Measurements from ENCODE around the gene SNX18. TPM values are rescaled to one million over a fixed set of nuclear protein-coding genes. Genes with fewer than 3 reads are reported as not detected.

Gene SNX18, protein sequence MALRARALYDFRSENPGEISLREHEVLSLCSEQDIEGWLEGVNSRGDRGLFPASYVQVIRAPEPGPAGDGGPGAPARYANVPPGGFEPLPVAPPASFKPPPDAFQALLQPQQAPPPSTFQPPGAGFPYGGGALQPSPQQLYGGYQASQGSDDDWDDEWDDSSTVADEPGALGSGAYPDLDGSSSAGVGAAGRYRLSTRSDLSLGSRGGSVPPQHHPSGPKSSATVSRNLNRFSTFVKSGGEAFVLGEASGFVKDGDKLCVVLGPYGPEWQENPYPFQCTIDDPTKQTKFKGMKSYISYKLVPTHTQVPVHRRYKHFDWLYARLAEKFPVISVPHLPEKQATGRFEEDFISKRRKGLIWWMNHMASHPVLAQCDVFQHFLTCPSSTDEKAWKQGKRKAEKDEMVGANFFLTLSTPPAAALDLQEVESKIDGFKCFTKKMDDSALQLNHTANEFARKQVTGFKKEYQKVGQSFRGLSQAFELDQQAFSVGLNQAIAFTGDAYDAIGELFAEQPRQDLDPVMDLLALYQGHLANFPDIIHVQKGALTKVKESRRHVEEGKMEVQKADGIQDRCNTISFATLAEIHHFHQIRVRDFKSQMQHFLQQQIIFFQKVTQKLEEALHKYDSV
- total RNA-seq (2014; rRNA removed; shearing (Covaris generic)) = 9.9 and 14.6 TPM in 2 replicates
- total RNA-seq (2022) = 6.3 and 7.7 TPM in 2 replicates
- Bru-seq, nascent RNA = percentile 51 among the genes with signal in this experiment
- BruChase-seq, experiment 1, labeled RNA remaining after a 6-hour chase = percentile 52 among the genes with signal in this experiment
- percentile 58 among the genes with signal in this experiment for BruChase-seq, experiment 2, labeled RNA remaining after a 2-hour chase
- long read RNA-seq, full-length matches to known transcripts = 1 of 2 reads
- long read RNA-seq, partial matches to known transcripts = 0 of 2 reads
- long read RNA-seq, other reads (novel, unspliced or antisense) = 1 of 2 reads

DNA sequence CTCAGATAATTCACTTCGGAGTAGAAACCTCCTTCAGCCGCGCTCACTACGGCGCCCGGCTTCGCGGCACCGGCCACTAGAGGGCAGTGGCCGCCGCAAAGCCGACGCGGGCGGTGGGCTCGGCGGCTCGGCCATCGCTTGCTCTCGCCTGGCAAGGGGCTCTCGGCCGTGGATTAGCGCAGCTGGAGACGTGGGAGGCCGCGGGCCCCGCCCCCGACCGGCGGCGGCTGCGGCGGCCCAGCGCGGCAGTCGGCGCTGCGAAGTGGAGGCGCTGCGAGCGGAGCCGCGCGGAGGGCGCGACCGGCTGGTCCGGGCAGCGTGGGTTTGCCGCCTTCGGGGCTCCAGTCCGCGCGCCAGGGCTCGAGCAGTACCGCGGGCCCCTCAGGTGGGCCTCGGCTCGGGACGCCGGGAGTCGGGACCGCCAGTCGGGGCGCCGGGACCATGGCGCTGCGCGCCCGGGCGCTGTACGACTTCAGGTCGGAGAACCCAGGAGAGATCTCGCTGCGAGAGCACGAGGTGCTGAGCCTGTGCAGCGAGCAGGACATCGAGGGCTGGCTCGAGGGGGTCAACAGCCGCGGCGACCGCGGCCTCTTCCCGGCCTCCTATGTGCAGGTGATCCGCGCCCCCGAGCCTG, at the start of gene SNX18:
SNX18 (plus strand) TSS at position 248 of the 634 bp plus-strand sequence; CDS start at position 442, 194 bp downstream.
- POLR2A ChIA-PET = interaction anchor here (0.9 to 1.4 kb wide), 2 partner anchors 131 to 327 kb away, joined by 3 to 4 read pairs; no protein-coding TSS in a partner anchor
- no TSS peak for BruUV-seq (replicated peaks)
- intact Hi-C loops (cut with micrococcal nuclease; ENCODE audit: unreplicated experiment) = loop anchor here (1.0 to 10.0 kb wide), 6 partner anchors 129 to 627 kb away; no protein-coding TSS in a partner anchor
- DNase-seq (ENCODE audit: low spot score) = peak; percentile 95
- Histone ChIP-seq H3K9me3 (ENCODE audit: low read length) (no peaks in the 10 kb centered on the region), H3K4me1 (ENCODE audit: insufficient read depth, low read length, poor library complexity, severe bottlenecking) (peaks cover 43% of the 10 kb centered on the region), H3K4me2 (ENCODE audit: low read length) (peak within 1 kb of the TSS; percentile 75), H2AFZ (ENCODE audit: low read length) (peak within 1 kb of the TSS; percentile 83), H4K20me1 (ENCODE audit: insufficient read depth, low read length) (no peaks in the 10 kb centered on the region), H3K79me2 (ENCODE audit: insufficient read depth, low read depth, low read length) (no peaks in the 10 kb centered on the region), H3K9me2 (ENCODE audit: insufficient read depth, low read length) (no peaks in the 10 kb centered on the region), H3K36me3 (ENCODE audit: insufficient read depth, low read length) (no peaks in the 10 kb centered on the region), H3K27ac (ENCODE audit: low read depth, low read length, poor library complexity, severe bottlenecking) (no peak within 1 kb of the TSS), H3K4me3 (ENCODE audit: low read depth, low read length, poor library complexity, severe bottlenecking) (peak within 1 kb of the TSS; percentile 83)
- CTCF ChIA-PET (ENCODE audit: unreplicated experiment) = interaction anchor here (1.0 to 1.6 kb wide), 3 partner anchors 7 to 350 kb away, joined by 4 to 9 read pairs (median 5); no protein-coding TSS in a partner anchor
- TF ChIP-seq, protein P1, sequence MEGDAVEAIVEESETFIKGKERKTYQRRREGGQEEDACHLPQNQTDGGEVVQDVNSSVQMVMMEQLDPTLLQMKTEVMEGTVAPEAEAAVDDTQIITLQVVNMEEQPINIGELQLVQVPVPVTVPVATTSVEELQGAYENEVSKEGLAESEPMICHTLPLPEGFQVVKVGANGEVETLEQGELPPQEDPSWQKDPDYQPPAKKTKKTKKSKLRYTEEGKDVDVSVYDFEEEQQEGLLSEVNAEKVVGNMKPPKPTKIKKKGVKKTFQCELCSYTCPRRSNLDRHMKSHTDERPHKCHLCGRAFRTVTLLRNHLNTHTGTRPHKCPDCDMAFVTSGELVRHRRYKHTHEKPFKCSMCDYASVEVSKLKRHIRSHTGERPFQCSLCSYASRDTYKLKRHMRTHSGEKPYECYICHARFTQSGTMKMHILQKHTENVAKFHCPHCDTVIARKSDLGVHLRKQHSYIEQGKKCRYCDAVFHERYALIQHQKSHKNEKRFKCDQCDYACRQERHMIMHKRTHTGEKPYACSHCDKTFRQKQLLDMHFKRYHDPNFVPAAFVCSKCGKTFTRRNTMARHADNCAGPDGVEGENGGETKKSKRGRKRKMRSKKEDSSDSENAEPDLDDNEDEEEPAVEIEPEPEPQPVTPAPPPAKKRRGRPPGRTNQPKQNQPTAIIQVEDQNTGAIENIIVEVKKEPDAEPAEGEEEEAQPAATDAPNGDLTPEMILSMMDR (conservative IDR thresholded peaks at IDR 0.05; ENCODE audit: low read length) = peak; percentile 85
- TF ChIP-seq EZH2phosphoT487 (IDR thresholded peaks at IDR 0.05; ENCODE audit: borderline replicate concordance, low read depth, low read length) = no peak

DNA sequence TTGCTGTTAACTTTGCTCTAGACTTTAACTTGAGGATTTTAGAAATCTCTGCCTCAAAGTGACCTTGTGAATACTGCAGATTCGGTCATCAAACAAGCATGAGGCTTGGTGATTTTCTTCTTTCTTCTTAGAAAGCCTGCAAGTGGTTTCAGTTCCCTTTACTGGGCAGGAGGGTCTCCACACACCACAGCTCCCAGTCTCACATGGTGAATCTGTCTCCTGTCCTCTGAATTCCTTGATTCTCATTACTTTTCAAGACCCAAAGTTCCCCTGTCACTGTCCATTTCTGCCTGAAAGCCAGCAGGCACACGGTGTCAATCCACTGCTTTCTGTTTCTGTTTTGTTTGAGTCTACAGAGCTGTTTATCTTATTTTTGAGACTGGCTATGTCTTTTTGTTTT, 47.9 kb upstream of the SNX18 start:
- Histone ChIP-seq H3K27ac (ENCODE audit: low read depth, low read length, poor library complexity, severe bottlenecking) (no peak overlapping the region), H3K79me2 (ENCODE audit: insufficient read depth, low read depth, low read length) (no peaks in the 10 kb centered on the region), H3K4me1 (ENCODE audit: insufficient read depth, low read length, poor library complexity, severe bottlenecking) (peaks cover 8% of the 10 kb centered on the region), H3K9me3 (ENCODE audit: low read length) (no peaks in the 10 kb centered on the region), H3K36me3 (ENCODE audit: insufficient read depth, low read length) (no peaks in the 10 kb centered on the region), H3K9me2 (ENCODE audit: insufficient read depth, low read length) (no peaks in the 10 kb centered on the region), H4K20me1 (ENCODE audit: insufficient read depth, low read length) (no peaks in the 10 kb centered on the region), H2AFZ (ENCODE audit: low read length) (no peak overlapping the region), H3K4me2 (ENCODE audit: low read length) (peak overlapping the region; percentile 33; the same call in 1 of the 2 replicates), H3K4me3 (ENCODE audit: low read depth, low read length, poor library complexity, severe bottlenecking) (no peak overlapping the region)
- no TSS peak for BruUV-seq (replicated peaks)
- DNase-seq (ENCODE audit: low spot score) = peak; percentile 57
- TF ChIP-seq, protein P1 (conservative IDR thresholded peaks at IDR 0.05; ENCODE audit: low read length) = no peak
- no peak for TF ChIP-seq EZH2phosphoT487 (IDR thresholded peaks at IDR 0.05; ENCODE audit: borderline replicate concordance, low read depth, low read length)
- CTCF ChIA-PET (ENCODE audit: unreplicated experiment) = no interaction called here
- POLR2A ChIA-PET = interaction anchor here (0.7 kb wide), 1 partner anchor 30 kb away, joined by 4 read pairs; no protein-coding TSS in a partner anchor
- intact Hi-C loops (cut with micrococcal nuclease; ENCODE audit: unreplicated experiment) = no loop called here
